HEK293 (cell line): ENCODE data around the gene SOCS4.

ENCODE experiments used
- ATF2 ChIP-seq: fragments of 450-650 bp; formaldehyde crosslinking; IDR thresholded peaks from 2 replicates; pipeline ENCODE4 v1.5.1; 2016; ENCODE audit warnings: missing biosample characterization, missing genetic modification characterization, low read depth
- GLIS1 ChIP-seq: fragments of 450-650 bp; formaldehyde crosslinking; IDR thresholded peaks from 2 replicates; pipeline ENCODE4 v1.5.1; 2016; ENCODE audit warnings: missing biosample characterization, missing genetic modification characterization
- ZBTB1 ChIP-seq: fragments of 450-650 bp; formaldehyde crosslinking; IDR thresholded peaks from 2 replicates; pipeline ENCODE4 v1.5.1; 2016; ENCODE audit warnings: missing biosample characterization, missing genetic modification characterization
- ZBTB48 ChIP-seq: fragments of 450-650 bp; formaldehyde crosslinking; IDR thresholded peaks from 2 replicates; pipeline ENCODE4 v1.5.1; 2016; ENCODE audit warnings: missing biosample characterization, missing genetic modification characterization
- ZFHX2 ChIP-seq: fragments of 450-650 bp; formaldehyde crosslinking; conservative IDR thresholded peaks from 2 replicates; pipeline ENCODE4 v1.5.1; 2016; ENCODE audit warnings: missing biosample characterization, missing genetic modification characterization
- ZFP37 ChIP-seq: fragments of 450-650 bp; formaldehyde crosslinking; IDR thresholded peaks from 2 replicates; pipeline ENCODE4 v1.5.1; 2016; ENCODE audit warnings: missing biosample characterization, missing genetic modification characterization
- ZNF121 ChIP-seq: fragments of 450-650 bp; formaldehyde crosslinking; IDR thresholded peaks from 2 replicates; pipeline ENCODE4 v1.5.1; 2016; ENCODE audit warnings: missing biosample characterization, missing genetic modification characterization
- ZNF239 ChIP-seq: fragments of 450-650 bp; formaldehyde crosslinking; IDR thresholded peaks from 2 replicates; pipeline ENCODE4 v1.5.1; 2016; ENCODE audit warnings: missing biosample characterization, missing genetic modification characterization
- ZNF292 ChIP-seq: fragments of 450-650 bp; formaldehyde crosslinking; IDR thresholded peaks from 2 replicates; pipeline ENCODE4 v1.5.1; 2016; ENCODE audit warnings: low read depth, missing biosample characterization, missing genetic modification characterization, borderline replicate concordance
- ZNF350 ChIP-seq: fragments of 450-650 bp; formaldehyde crosslinking; IDR thresholded peaks from 2 replicates; pipeline ENCODE4 v1.5.0; 2017; ENCODE audit warnings: missing biosample characterization, mild to moderate bottlenecking, missing genetic modification characterization
- ZNF37A ChIP-seq: fragments of 450-650 bp; IDR thresholded peaks from 2 replicates; pipeline ENCODE4 v1.5.1; 2018; ENCODE audit warnings: missing biosample characterization, missing genetic modification characterization
- ZNF548 ChIP-seq: fragments of 450-650 bp; formaldehyde crosslinking; IDR thresholded peaks from 2 replicates; pipeline ENCODE4 v1.5.1; 2016; ENCODE audit warnings: missing biosample characterization, missing genetic modification characterization
- ZNF549 ChIP-seq: fragments of 450-650 bp; IDR thresholded peaks from 2 replicates; pipeline ENCODE4 v1.5.1; 2018; ENCODE audit warnings: missing biosample characterization, missing genetic modification characterization, mild to moderate bottlenecking, inconsistent platforms, moderate library complexity
- ZNF555 ChIP-seq: fragments of 450-650 bp; formaldehyde crosslinking; conservative IDR thresholded peaks from 2 replicates; pipeline ENCODE4 v1.5.1; 2017; ENCODE audit warnings: missing biosample characterization, mild to moderate bottlenecking, missing genetic modification characterization, inconsistent platforms
- ZNF561 ChIP-seq: fragments of 450-650 bp; IDR thresholded peaks from 2 replicates; pipeline ENCODE4 v1.5.1; 2018; ENCODE audit warnings: missing biosample characterization, missing genetic modification characterization, borderline replicate concordance
- ZNF626 ChIP-seq: fragments of 450-650 bp; sonication (Bioruptor Pico); formaldehyde crosslinking; IDR thresholded peaks from 2 replicates; pipeline ENCODE4 v1.5.1; 2018; ENCODE audit warnings: missing biosample characterization, missing genetic modification characterization, inconsistent platforms
- ZNF776 ChIP-seq: fragments of 450-650 bp; formaldehyde crosslinking; IDR thresholded peaks from 2 replicates; pipeline ENCODE4 v1.5.0; 2017; ENCODE audit warnings: missing biosample characterization, missing genetic modification characterization, borderline replicate concordance
- ZNF791 ChIP-seq: fragments of 450-650 bp; formaldehyde crosslinking; IDR thresholded peaks from 2 replicates; pipeline ENCODE4 v1.5.1; 2016; ENCODE audit warnings: missing biosample characterization, missing genetic modification characterization
- ZSCAN16 ChIP-seq: fragments of 450-650 bp; formaldehyde crosslinking; IDR thresholded peaks from 2 replicates; pipeline ENCODE4 v1.5.1; 2016; ENCODE audit warnings: missing biosample characterization, missing genetic modification characterization
- ZSCAN23 ChIP-seq: fragments of 450-650 bp; formaldehyde crosslinking; IDR thresholded peaks from 2 replicates; pipeline ENCODE4 v1.5.1; 2016; ENCODE audit warnings: missing biosample characterization, missing genetic modification characterization
- TF ChIP-seq, protein P1 (sequence below): fragments of 450-650 bp; formaldehyde crosslinking; conservative IDR thresholded peaks from 2 replicates; pipeline ENCODE4 v1.5.1; 2016; ENCODE audit warnings: low read depth, missing biosample characterization, missing genetic modification characterization
- TF ChIP-seq, protein P2 (sequence below): fragments of 450-650 bp; formaldehyde crosslinking; IDR thresholded peaks from 2 replicates; pipeline ENCODE4 v1.5.1; 2016; ENCODE audit warnings: missing biosample characterization, missing genetic modification characterization
- TF ChIP-seq, protein P3 (sequence below): fragments of 450-650 bp; formaldehyde crosslinking; IDR thresholded peaks from 2 replicates; pipeline ENCODE4 v1.5.1; 2016; ENCODE audit warnings: missing biosample characterization, missing genetic modification characterization
- TF ChIP-seq, protein P4 (sequence below): fragments of 450-650 bp; formaldehyde crosslinking; IDR thresholded peaks from 2 replicates; pipeline ENCODE4 v1.5.1; 2016; ENCODE audit warnings: missing biosample characterization, missing genetic modification characterization
- TF ChIP-seq, protein P5 (sequence below): fragments of 450-650 bp; formaldehyde crosslinking; IDR thresholded peaks from 2 replicates; pipeline ENCODE4 v1.5.1; 2017; ENCODE audit warnings: missing biosample characterization, missing genetic modification characterization

The SOCS4 gene

GRCh38 chr14:55051423-55052268 is 24.6 kb downstream of the SOCS4 start, which contains the start of gene MAPK1IP1L (continued):
- TF ChIP-seq, protein P1, sequence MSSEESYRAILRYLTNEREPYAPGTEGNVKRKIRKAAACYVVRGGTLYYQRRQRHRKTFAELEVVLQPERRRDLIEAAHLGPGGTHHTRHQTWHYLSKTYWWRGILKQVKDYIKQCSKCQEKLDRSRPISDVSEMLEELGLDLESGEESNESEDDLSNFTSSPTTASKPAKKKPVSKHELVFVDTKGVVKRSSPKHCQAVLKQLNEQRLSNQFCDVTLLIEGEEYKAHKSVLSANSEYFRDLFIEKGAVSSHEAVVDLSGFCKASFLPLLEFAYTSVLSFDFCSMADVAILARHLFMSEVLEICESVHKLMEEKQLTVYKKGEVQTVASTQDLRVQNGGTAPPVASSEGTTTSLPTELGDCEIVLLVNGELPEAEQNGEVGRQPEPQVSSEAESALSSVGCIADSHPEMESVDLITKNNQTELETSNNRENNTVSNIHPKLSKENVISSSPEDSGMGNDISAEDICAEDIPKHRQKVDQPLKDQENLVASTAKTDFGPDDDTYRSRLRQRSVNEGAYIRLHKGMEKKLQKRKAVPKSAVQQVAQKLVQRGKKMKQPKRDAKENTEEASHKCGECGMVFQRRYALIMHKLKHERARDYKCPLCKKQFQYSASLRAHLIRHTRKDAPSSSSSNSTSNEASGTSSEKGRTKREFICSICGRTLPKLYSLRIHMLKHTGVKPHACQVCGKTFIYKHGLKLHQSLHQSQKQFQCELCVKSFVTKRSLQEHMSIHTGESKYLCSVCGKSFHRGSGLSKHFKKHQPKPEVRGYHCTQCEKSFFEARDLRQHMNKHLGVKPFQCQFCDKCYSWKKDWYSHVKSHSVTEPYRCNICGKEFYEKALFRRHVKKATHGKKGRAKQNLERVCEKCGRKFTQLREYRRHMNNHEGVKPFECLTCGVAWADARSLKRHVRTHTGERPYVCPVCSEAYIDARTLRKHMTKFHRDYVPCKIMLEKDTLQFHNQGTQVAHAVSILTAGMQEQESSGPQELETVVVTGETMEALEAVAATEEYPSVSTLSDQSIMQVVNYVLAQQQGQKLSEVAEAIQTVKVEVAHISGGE (tag by site-specific recombination) = peak; percentile 93
- TF ChIP-seq ZNF791 (tag by site-specific recombination) = no peak
- no peak for TF ChIP-seq ZNF548 (tag by site-specific recombination)
- TF ChIP-seq ZBTB48 (tag by site-specific recombination) = peak; percentile 44; the same call in 1 of the 2 replicates
- no peak for TF ChIP-seq ZNF292
- no peak; the same call in 1 of the 2 replicates for TF ChIP-seq ZNF239 (tag by site-specific recombination)
- TF ChIP-seq, protein P2, sequence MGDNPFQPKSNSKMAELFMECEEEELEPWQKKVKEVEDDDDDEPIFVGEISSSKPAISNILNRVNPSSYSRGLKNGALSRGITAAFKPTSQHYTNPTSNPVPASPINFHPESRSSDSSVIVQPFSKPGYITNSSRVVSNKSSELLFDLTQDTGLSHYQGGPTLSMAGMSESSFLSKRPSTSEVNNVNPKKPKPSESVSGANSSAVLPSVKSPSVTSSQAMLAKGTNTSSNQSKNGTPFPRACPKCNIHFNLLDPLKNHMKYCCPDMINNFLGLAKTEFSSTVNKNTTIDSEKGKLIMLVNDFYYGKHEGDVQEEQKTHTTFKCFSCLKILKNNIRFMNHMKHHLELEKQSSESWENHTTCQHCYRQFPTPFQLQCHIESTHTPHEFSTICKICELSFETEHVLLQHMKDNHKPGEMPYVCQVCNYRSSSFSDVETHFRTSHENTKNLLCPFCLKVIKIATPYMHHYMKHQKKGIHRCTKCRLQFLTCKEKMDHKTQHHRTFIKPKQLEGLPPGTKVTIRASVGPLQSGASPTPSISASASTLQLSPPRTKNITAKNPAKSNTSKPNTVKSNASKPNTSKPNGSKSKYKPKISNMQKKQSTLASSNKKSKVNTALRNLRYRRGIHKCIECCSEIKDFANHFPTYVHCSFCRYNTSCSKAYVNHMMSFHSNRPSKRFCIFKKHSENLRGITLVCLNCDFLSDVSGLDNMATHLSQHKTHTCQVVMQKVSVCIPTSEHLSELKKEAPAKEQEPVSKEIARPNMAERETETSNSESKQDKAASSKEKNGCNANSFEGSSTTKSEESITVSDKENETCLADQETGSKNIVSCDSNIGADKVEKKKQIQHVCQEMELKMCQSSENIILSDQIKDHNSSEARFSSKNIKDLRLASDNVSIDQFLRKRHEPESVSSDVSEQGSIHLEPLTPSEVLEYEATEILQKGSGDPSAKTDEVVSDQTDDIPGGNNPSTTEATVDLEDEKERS (tag by site-specific recombination) = no peak
- TF ChIP-seq ZSCAN16 (tag by site-specific recombination) = peak; percentile 60; the same call in 1 of the 2 replicates
- TF ChIP-seq ZFHX2 (tag by site-specific recombination) = peak; percentile 79
- peak; percentile 41; the same call in 1 of the 2 replicates for TF ChIP-seq ZNF121 (tag by site-specific recombination)
- TF ChIP-seq, protein P3, sequence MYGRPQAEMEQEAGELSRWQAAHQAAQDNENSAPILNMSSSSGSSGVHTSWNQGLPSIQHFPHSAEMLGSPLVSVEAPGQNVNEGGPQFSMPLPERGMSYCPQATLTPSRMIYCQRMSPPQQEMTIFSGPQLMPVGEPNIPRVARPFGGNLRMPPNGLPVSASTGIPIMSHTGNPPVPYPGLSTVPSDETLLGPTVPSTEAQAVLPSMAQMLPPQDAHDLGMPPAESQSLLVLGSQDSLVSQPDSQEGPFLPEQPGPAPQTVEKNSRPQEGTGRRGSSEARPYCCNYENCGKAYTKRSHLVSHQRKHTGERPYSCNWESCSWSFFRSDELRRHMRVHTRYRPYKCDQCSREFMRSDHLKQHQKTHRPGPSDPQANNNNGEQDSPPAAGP (tag by site-specific recombination) = peak; percentile 79
- TF ChIP-seq ZNF555 (tag by site-specific recombination) = no peak
- TF ChIP-seq ATF2 (tag by site-specific recombination) = peak; percentile 76; the same call in 1 of the 2 replicates
- TF ChIP-seq ZSCAN23 = peak; percentile 80; the same call in 1 of the 2 replicates
- no peak for TF ChIP-seq ZNF549 (tag by site-specific recombination)
- no peak for TF ChIP-seq ZNF626 (tag by site-specific recombination)
- TF ChIP-seq, protein P4, sequence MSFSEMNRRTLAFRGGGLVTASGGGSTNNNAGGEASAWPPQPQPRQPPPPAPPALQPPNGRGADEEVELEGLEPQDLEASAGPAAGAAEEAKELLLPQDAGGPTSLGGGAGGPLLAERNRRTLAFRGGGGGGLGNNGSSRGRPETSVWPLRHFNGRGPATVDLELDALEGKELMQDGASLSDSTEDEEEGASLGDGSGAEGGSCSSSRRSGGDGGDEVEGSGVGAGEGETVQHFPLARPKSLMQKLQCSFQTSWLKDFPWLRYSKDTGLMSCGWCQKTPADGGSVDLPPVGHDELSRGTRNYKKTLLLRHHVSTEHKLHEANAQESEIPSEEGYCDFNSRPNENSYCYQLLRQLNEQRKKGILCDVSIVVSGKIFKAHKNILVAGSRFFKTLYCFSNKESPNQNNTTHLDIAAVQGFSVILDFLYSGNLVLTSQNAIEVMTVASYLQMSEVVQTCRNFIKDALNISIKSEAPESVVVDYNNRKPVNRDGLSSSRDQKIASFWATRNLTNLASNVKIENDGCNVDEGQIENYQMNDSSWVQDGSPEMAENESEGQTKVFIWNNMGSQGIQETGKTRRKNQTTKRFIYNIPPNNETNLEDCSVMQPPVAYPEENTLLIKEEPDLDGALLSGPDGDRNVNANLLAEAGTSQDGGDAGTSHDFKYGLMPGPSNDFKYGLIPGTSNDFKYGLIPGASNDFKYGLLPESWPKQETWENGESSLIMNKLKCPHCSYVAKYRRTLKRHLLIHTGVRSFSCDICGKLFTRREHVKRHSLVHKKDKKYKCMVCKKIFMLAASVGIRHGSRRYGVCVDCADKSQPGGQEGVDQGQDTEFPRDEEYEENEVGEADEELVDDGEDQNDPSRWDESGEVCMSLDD = peak; percentile 74; the same call in 1 of the 2 replicates
- TF ChIP-seq ZNF37A = no peak
- TF ChIP-seq ZNF561 (tag by site-specific recombination) = 0 out of 2 replicates have a peak, but pooled peaks have one; percentile 40
- no peak for TF ChIP-seq ZNF350 (tag by site-specific recombination)
- TF ChIP-seq ZNF776 = no peak
- no peak; the same call in 1 of the 2 replicates for TF ChIP-seq ZBTB1 (tag by site-specific recombination)
- TF ChIP-seq, protein P5, sequence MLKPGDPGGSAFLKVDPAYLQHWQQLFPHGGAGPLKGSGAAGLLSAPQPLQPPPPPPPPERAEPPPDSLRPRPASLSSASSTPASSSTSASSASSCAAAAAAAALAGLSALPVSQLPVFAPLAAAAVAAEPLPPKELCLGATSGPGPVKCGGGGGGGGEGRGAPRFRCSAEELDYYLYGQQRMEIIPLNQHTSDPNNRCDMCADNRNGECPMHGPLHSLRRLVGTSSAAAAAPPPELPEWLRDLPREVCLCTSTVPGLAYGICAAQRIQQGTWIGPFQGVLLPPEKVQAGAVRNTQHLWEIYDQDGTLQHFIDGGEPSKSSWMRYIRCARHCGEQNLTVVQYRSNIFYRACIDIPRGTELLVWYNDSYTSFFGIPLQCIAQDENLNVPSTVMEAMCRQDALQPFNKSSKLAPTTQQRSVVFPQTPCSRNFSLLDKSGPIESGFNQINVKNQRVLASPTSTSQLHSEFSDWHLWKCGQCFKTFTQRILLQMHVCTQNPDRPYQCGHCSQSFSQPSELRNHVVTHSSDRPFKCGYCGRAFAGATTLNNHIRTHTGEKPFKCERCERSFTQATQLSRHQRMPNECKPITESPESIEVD = no peak
- peak; percentile 97 for TF ChIP-seq ZFP37 (tag by site-specific recombination)
- TF ChIP-seq GLIS1 = peak; percentile 96
